ENCODE measurements around the gene SGPP2.

The SGPP2 gene

GRCh38 chr2:222393733-222394267 is 30.5 kb upstream of the SGPP2 start:
- H3K9me3 ChIP-seq (replicated peaks; ENCODE audit: insufficient read depth, low read length): no peaks in the 10 kb centered on the region
- no peaks in the 10 kb centered on the region for H3K79me2 ChIP-seq (ENCODE audit: low read length)
- H3K9ac ChIP-seq (ENCODE audit: low read length): no peak overlapping the region
- no peak overlapping the region for H3K4me2 ChIP-seq (ENCODE audit: low read depth, low read length)
- H3K27ac ChIP-seq (ENCODE audit: low read length): no peak overlapping the region
- H3K27me3 ChIP-seq (replicated peaks; ENCODE audit: insufficient read depth, low read length): no peaks in the 10 kb centered on the region
- no peaks in the 10 kb centered on the region for H3K36me3 ChIP-seq (replicated peaks; ENCODE audit: insufficient read depth, low read length)
- H3K4me3 ChIP-seq (ENCODE audit: low read length): no peak overlapping the region
- no peaks in the 10 kb centered on the region for H4K20me1 ChIP-seq (ENCODE audit: insufficient read depth, low read length)
- H3F3A ChIP-seq (ENCODE audit: insufficient read depth, low read length): no peaks in the 10 kb centered on the region
- no peaks in the 10 kb centered on the region for H3K9me2 ChIP-seq (replicated peaks; ENCODE audit: insufficient read depth, low read length)
- H3K4me1 ChIP-seq (ENCODE audit: low read length): no peaks in the 10 kb centered on the region
- no peak for TF ChIP-seq EZH2phosphoT487 (IDR thresholded peaks at IDR 0.05; ENCODE audit: low read length)
- TF ChIP-seq, protein P1, sequence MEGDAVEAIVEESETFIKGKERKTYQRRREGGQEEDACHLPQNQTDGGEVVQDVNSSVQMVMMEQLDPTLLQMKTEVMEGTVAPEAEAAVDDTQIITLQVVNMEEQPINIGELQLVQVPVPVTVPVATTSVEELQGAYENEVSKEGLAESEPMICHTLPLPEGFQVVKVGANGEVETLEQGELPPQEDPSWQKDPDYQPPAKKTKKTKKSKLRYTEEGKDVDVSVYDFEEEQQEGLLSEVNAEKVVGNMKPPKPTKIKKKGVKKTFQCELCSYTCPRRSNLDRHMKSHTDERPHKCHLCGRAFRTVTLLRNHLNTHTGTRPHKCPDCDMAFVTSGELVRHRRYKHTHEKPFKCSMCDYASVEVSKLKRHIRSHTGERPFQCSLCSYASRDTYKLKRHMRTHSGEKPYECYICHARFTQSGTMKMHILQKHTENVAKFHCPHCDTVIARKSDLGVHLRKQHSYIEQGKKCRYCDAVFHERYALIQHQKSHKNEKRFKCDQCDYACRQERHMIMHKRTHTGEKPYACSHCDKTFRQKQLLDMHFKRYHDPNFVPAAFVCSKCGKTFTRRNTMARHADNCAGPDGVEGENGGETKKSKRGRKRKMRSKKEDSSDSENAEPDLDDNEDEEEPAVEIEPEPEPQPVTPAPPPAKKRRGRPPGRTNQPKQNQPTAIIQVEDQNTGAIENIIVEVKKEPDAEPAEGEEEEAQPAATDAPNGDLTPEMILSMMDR (IDR thresholded peaks at IDR 0.05; ENCODE audit: low read length): no peak
- TF ChIP-seq EZH2 (optimal IDR thresholded peaks at IDR 0.05; ENCODE audit: low read depth, low read length): no peak
- H2AFZ ChIP-seq (ENCODE audit: low read length): no peak overlapping the region
- no peak for DNase-seq

DNA sequence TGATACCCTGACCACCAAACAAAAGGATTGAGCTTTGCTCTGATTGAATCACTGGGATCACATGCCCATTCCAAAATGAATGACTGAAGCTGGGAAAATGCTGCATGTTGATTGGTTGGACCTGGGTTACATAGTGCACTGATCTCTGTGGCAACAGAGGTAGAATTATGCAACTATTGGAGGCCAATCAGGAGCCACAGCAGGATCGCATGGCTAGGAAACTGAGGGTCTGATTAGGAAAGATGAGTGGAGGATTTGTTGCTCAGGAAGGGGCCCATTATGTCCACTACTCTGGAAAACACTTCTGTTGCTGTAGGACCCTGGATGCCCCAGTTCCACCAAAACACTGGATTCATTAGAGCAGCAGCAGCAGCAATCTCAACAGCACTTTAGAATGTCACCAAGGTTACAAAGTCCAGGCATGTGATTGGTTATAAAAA is 25.9 kb upstream of the SGPP2 start:
- Histone ChIP-seq H3K9me2 (replicated peaks; ENCODE audit: insufficient read depth, low read length) (no peaks in the 10 kb centered on the region), H3K79me2 (ENCODE audit: low read length) (no peaks in the 10 kb centered on the region), H3K27me3 (replicated peaks; ENCODE audit: insufficient read depth, low read length) (no peaks in the 10 kb centered on the region), H4K20me1 (ENCODE audit: insufficient read depth, low read length) (no peaks in the 10 kb centered on the region), H3K27ac (ENCODE audit: low read length) (no peak overlapping the region), H3K36me3 (replicated peaks; ENCODE audit: insufficient read depth, low read length) (no peaks in the 10 kb centered on the region), H3K4me2 (ENCODE audit: low read depth, low read length) (no peak overlapping the region), H3F3A (ENCODE audit: insufficient read depth, low read length) (no peaks in the 10 kb centered on the region), H3K4me1 (ENCODE audit: low read length) (no peaks in the 10 kb centered on the region), H3K4me3 (ENCODE audit: low read length) (no peak overlapping the region), H2AFZ (ENCODE audit: low read length) (no peak overlapping the region), H3K9me3 (replicated peaks; ENCODE audit: insufficient read depth, low read length) (no peaks in the 10 kb centered on the region), H3K9ac (ENCODE audit: low read length) (no peak overlapping the region)
- DNase-seq: no peak
- TF ChIP-seq EZH2 (optimal IDR thresholded peaks at IDR 0.05; ENCODE audit: low read depth, low read length) (no peak), EZH2phosphoT487 (IDR thresholded peaks at IDR 0.05; ENCODE audit: low read length) (no peak)
- TF ChIP-seq, protein P1 (IDR thresholded peaks at IDR 0.05; ENCODE audit: low read length): no peak

- Histone ChIP-seq H3K4me1 (ENCODE audit: low read length) (no peaks in the 10 kb centered on the region), H3K27me3 (replicated peaks; ENCODE audit: insufficient read depth, low read length) (no peaks in the 10 kb centered on the region), H3K4me3 (ENCODE audit: low read length) (no peak overlapping the region), H4K20me1 (ENCODE audit: insufficient read depth, low read length) (no peaks in the 10 kb centered on the region), H3K9ac (ENCODE audit: low read length) (no peak overlapping the region), H3F3A (ENCODE audit: insufficient read depth, low read length) (no peaks in the 10 kb centered on the region), H3K27ac (ENCODE audit: low read length) (no peak overlapping the region), H3K36me3 (replicated peaks; ENCODE audit: insufficient read depth, low read length) (no peaks in the 10 kb centered on the region), H3K9me2 (replicated peaks; ENCODE audit: insufficient read depth, low read length) (no peaks in the 10 kb centered on the region), H3K4me2 (ENCODE audit: low read depth, low read length) (no peak overlapping the region), H3K9me3 (replicated peaks; ENCODE audit: insufficient read depth, low read length) (no peaks in the 10 kb centered on the region), H2AFZ (ENCODE audit: low read length) (no peak overlapping the region), H3K79me2 (ENCODE audit: low read length) (no peaks in the 10 kb centered on the region)
- DNase-seq: no peak
- TF ChIP-seq EZH2 (optimal IDR thresholded peaks at IDR 0.05; ENCODE audit: low read depth, low read length) (no peak), EZH2phosphoT487 (IDR thresholded peaks at IDR 0.05; ENCODE audit: low read length) (no peak)
- TF ChIP-seq, protein P1 (IDR thresholded peaks at IDR 0.05; ENCODE audit: low read length): no peak
Observed at GRCh38 chr2:222399038-222399783, 25.1 kb upstream of the SGPP2 start.
